ENCODE results near the gene PELI2.

The PELI2 gene

DNA sequence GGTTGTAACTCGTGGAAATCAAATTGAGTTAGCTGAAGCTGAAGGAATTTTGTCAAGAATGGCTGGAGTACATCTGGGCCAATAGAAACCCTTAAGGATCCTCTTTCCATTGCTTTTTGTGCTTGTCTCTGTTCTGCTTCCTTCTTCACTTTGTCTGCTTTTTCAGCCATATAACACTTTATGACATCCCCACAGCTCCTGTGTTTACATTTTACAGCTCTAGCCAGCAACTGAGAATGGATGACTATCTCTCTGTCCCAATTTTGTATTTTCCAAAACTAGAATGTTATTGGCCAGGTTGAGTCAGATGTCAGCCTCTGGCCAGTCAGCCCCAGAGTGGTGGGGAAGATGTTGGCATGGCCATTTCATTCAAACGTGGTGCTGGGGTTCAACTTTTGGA is 57.6 kb downstream of the PELI2 start:
- no peak for DNase-seq

DNA sequence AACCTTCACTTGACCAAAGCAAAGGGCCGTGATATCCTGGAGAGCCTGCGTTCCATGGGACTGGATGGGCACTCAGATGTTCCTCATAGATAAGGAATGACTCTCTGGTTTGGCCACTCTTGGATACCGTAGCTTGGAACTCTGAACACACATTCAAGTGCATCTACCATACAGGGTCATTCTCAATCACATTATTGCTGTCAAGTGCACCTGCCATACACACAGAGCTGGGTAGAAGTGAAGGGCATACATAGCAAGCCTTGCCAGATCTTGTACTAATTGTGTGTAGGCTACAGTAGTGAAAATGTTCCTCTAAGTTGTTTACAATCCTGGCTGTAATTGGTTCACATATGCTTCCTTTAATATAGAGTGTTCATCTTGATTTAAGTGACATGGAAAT is 58.3 kb downstream of the PELI2 start:
- DNase-seq, result no peak

DNA sequence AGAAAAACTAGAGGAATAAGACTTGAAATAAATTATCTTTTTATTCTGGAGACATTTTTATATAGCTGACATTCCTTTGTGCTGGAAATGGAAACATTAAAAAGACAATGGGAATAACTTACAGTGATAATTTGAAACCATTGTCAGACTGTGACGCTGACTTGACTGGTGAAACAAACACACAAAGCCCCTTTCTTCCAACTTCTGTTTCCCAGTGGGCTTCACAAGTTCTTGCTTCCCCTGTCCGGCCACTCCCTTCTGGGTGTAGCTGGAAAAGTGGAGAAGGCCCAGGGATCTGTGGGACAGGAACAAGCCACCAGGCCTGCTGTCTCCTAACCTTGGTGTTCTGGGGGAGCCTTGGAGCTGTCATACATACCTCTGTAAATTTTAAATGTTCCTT is 58.8 kb downstream of the PELI2 start:
- no peak for DNase-seq

DNA sequence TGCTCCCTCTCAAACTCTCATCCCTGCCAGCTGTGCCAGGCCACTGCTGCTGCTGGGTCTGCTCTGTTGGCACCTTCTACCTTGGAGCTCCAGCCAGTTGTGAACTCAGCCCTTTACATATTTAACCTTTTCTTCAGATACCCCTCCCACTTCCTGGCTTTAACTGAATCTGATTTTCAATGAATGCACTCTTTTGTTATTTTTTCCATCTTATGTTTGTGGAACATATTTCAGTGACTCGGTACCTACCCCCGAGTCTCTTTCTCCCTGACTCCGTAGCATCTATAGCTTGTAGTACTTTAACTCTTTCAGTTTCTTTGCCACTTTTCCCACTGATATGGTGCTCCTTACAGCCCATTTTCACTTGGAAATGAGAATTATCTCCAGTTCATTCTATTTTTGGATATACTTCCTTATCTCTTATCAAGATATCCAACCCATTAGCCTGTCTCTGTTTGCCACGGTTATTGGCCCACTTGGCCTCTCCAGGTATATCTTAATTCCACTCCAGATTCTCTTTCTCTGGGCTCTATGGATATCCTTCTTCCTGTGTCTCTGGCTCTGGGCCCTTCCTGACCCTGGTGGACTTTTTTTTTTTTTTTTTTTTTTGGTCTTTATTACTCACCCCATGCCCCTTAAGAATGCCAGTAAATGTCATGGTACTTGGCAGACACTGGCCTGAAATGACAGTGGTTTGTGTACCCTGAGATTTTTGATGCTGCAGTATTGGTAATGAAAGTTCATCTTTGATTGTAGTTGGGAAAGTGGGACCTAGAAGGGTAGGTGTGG is 62.7 kb downstream of the PELI2 start:
- DNase-seq, result no peak

DNA sequence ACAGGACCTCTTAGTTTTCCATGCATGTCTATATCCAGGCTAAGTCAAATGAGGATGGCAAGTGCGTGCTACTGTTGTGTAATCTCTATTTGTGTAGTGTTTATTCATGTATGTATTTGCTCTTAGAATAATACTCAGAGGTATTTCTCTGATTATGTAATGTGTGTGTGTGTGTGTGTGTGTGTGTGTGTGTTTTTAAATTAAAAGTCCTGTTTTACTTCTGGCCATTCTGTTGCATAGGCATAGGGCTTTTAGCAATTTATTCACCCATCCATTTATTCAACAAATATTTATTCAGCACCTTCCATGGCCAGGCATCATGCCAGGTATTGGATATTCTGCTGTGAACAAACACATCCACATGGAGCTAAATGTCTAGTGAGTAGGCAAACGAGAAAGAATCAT is 63.5 kb downstream of the PELI2 start:
- peak; percentile 87 for DNase-seq

DNA sequence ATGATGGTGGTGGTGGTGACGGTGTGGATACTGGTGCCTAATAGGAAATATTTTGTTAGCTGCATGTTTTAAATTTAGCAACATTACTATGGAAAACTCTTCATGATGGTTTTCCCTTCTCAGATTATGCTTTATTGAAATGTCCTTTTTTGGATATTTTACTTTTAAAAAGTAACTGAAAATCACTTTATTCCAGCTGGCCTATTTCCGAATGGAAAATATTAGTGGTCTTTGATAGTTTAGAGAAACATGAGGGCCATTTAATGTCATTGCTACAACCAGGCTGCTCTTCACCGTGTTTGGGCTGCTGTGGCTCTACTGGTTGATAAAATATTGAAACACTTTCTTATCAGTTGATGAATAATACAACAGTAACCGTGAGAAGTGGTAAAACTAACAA is 64.2 kb downstream of the PELI2 start:
- no peak for DNase-seq

DNA sequence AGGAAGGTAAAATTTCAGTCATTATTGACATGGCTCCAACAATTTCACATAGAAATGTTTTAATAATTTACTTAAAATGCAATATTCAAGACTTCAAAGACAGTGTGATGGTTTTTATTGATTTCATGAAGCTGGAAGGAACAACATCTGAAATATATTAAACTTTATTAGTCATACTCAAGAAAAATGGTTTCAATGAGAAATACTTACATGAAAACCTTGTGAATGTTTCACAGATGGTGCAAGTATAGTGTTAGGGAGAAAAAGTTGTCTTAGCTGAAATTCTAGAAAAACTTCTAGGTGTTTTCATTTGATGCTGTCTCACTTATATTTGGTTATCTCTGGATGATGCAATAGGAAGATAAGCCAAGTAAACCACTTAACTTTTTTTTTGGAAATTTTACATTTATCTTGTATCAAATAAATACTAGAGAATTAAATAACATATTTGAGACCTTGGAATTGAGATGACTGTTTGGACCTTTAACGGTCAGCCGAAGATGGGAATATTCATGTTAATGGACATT is 65.5 kb downstream of the PELI2 start:
- DNase-seq, result no peak

DNA sequence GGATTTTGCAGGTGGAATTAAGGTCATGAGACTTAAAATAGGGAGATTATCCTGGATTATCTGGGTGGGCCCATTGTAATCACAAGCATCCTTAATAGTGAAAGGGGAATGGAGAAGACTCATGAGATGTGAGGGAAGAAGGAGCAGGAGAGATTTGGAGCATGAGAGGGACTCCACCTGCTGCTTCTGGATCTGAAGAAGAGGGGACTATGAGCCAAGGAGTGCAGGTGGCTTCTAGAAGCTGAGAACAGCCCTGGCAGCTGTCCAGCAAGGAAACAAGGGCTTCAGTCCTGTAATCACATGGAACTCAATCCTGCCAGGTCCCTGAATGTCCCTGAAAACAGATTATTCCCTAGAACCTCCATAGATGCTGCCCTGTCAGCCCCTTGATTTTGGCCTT is 67.8 kb downstream of the PELI2 start:
- DNase-seq, result no peak

DNA sequence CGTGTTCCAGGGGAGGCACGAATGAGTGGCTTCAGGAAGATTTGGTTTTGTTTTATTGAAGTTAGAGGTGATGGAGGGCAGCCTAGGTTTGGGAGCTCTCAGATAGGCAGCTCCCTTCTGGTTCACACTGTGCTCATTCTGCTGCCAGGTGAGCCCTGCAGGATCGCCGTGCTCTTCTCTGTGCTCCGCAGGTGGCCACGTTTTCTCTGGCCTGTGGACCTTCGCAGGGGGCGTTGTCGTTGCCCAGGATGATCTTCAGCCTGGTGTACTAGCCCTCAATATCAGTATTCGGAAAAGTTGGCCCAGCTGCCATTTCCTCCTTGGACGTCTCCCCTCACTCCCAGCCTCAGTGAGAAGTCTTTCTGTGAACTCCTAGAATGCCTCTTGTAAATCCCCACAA is 69.5 kb downstream of the PELI2 start:
- DNase-seq, result no peak

DNA sequence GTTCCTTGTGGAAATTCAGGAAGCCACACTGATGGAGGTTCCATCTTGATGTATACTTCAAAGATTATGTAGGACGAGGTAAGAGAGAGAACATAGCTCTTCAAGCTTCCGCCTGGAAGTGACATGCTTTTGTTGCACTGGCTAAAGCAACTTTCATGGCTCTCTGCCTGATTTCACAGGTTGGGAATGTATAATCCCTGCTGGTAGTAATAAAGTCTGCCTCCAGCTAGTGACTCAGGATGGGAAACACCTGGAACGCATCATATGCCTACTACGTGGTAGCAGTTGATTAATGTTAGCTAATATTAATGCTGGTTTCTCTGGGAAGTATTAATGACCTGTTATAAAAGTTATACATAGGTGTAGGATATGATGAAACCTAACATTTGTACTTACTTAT is 71.1 kb downstream of the PELI2 start:
- no peak for DNase-seq

DNA sequence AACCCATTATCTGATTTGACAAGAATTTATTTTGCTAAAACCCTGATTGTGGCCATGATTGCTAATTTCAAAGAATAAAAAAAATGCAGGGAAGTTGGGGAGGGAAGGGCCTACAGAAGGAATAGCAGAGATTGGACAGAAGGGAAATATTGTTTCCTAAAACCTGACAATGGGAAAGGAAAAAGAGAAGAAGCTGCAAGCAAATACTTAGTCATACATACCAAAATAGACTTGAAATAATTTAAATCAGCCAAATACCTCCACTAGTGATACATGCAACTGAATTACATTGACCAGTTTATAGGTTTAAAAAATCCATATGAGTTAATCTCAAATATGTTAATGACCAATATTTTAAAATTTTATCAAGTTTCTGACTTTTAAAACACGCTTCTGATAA is 75.1 kb downstream of the PELI2 start:
- DNase-seq, result no peak

DNA sequence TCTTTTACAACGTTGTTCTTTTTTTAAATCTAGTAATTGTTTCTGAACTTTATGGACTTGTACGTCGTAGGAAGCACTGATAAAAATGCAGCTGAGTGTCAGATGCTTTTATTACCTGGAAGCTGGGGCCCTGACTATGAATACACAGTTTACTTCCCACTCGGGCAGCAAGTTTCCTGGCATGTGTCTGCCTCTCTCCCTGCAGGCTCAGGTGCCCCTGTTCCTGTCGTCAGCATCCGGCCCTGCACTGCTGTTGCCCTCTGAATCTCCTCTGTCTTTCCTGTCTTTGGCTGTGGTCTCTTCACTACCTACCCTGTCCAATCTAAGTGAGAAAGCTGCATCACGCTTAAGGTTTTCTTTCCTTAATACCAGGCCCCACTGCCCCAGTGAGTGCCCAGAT is 75.8 kb downstream of the PELI2 start:
- no peak for DNase-seq

DNA sequence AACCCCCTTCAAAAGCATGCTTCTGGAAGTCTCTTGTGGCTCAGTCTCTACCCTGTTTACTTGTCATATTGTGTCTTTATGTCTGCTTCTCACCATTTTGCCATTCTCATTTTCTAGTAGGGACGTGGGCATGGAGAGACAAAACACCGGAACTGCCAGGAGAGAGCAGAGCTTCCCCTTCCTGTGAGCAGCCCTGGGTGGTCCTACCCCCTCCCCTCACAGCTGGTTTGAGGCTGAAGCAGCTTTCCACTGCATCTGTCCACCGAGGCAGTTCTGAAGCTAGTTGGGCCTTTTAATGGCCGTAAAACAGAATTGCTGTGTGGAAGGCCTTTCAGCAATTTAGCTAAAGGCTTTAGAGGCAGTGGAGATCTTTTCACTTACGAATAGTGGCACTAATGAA is 77.0 kb downstream of the PELI2 start:
- DNase-seq, result no peak

DNA sequence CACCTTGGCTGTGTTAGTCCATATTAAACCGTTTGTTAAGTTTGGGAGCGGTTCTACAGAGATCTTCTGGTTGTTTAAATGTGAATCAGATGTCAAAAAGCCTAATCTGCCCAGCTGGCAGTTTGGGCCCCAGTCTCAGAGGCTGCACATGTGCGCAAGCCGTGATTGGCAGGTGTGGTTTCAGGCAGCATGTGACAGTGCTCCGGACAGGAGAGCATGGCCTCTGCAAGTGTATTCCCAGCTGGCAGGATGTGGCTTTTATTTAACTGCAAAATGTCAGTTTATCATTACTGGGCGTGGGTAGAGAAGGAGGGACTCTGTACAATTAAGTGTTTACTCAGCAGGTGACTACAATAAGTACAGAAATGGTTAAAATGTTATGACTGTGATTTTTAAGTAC is 77.5 kb downstream of the PELI2 start:
- DNase-seq, result peak; percentile 72

DNA sequence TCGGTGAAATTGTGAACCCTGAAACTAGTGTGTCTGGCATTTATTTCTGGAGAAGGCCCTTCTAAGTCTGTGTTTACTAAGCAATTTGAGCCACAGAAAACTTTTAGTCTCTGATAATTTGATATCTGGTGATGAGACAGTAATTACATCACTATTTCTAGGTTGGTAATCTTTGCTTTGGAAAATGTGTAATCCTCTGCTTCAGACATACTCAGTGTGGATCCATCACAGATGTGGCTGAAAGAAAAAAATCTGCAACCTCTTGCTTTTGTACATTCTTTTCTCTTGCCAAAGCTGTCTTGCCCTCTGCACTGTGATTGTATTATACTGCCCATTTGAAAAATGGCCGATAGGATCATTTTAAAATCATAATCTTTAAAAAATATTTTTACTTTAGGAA is 78.1 kb downstream of the PELI2 start:
- DNase-seq, result peak; percentile 10

DNA sequence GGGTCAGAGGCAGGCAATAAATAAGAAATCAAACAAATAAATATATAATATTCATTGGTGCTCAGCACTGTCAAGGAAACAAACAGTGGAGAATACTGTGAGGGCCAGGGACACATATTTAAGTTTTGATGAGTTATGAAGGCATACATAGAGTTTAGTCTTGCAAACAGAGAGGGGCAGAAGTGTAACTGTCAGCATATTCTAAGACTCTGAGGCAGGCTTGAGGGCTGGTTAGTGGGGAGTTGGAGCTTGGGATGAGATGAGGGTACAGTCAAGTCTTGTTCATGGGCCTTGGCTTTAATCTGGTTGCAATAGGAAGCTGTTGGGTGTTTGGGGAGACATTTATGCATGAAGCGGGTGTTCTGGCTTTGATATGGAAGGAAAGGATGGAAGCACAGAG is 78.9 kb downstream of the PELI2 start:
- no peak for DNase-seq

DNA sequence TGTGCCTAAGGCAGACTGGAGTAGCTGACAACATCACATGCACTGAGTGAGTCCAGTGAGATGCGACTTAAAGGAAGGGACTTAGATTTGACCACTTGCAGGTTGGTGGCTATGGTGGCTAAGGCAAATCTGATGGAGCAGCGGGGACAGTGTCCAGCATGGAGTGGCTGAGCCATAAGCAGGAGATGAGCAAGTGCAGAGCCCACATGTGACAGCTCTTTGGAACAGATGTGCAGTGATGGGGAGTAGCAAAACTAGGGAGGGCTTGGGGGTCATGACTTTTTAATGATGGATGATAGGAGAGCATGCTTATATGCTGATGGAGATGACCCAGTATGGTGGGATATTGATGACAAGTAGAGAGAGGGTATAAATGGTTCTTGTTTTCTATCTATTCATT is 80.2 kb downstream of the PELI2 start:
- DNase-seq, result no peak

DNA sequence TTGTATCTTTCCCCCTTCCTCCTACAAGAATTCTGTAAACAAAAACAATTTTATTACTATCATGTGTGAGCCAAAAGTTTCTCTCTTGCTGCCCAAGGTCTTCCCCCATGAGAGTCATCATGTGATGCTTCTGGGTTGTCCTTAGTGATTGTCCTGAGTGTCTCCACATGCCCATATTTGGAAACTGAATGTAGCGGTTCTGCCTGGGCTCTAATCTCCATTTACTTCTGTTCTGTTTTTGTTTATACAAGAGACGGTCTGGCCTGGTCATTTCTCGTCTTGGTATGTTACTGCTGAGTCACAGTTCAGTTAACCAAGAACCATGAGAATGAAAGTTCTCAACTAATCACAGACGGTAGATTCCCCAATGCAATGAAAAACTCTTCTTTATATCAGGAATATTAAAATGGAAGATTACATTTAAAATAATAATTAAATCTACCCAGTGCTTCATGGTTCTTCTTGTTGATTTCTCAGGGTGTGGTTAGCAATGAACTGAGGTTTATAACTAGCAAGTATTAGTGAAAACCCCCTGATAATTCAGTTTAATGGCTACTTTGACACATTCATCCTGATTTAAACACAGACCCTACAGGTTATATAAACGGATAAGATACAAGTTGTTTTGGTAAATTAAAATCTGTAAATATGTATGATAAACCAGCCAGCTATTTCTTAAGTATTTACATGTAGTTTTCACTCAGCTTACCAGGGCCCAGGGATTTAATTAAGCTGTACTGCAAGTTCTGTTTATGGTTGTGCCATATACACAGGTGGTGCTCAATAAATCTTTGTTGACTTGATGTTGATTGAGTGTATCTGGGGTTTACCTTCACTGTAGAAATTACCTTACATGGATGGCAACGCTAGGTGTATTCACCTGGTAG is 81.1 kb downstream of the PELI2 start:
- DNase-seq, result no peak

DNA sequence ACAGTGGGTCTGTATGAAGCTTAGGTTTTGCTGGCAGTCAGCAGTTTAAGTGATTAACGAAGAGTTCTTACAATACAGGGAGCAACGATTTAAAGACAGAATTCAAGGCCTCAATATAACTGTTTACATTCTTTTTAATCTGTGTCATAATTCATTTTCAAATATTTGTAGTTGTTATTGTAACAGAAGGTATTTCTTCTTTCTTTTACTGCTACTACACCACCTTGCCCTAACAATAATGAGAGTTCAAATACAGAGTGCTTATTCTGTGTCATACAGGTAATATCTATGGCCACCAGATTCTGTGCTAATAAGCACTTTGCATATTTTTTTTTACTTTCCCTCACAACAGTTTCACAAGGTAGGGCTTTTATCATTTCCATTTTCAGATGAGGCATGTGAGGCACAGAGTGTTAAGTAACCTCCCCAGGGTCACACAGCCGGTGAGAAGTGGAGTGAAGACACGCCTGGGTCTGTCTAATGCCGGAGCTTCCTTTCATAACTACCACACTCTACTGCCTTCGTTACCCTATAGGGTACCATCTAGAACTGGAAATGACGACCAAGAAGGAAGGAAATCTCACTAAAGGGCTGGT is 81.9 kb downstream of the PELI2 start:
- DNase-seq, result no peak

DNA sequence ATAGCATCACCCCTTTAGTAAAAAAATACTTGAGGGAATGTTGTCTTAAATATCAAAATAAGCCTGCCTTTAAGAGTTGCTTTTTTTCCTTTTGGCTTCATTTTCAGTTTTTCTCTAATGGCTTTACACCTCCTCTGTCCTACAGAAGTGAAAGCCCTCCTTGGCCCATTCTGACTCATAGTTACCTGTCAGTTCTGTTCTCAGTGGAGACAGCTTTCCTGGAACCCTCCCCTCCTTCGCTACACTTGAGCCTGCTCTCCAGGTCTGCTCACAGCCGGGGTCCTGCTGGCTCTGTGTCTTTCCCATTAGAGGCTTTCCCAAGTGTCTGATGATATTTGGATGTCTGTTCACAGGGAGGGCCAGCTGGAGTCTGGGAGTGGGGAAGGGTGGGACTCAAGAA is 84.0 kb downstream of the PELI2 start:
- no peak for DNase-seq

DNA sequence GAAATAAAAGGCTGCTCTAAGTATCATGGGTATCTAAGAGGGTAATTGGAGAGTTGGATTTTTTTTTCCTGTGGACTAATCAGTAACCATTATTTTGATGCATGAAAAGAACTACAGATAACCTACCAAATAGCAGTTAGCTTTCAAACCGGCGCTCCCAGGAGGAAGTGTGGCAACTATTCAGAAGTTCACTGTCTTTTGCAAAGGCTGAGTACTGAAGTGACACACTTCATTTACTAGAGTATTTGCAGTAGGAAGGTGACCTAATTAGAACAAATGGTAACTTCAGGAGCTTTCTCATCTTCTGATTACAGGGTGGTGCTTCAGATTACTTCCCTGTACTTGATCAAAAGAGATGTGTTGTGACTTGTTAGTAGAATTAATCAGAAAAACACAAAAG is 87.7 kb downstream of the PELI2 start:
- DNase-seq, result peak; percentile 36

DNA sequence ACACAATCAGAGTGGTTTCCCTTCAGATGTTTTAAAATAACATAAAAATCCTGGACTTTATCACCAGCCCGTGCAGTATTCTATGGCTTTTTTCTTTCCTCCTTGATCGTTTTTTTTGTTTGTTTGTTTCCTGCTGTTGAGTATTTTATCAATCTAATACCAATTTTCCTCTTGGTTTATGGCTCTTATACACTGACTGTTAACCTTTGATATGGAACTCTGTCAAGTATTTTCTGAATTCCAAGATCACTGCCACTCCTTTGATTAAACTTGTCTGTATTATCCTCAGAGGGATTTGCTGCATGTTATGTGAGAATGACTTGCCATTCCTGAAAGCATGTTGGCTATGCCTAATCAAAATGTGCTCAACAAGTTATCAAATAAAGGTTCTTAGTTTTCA is 88.4 kb downstream of the PELI2 start:
- no peak for DNase-seq

DNA sequence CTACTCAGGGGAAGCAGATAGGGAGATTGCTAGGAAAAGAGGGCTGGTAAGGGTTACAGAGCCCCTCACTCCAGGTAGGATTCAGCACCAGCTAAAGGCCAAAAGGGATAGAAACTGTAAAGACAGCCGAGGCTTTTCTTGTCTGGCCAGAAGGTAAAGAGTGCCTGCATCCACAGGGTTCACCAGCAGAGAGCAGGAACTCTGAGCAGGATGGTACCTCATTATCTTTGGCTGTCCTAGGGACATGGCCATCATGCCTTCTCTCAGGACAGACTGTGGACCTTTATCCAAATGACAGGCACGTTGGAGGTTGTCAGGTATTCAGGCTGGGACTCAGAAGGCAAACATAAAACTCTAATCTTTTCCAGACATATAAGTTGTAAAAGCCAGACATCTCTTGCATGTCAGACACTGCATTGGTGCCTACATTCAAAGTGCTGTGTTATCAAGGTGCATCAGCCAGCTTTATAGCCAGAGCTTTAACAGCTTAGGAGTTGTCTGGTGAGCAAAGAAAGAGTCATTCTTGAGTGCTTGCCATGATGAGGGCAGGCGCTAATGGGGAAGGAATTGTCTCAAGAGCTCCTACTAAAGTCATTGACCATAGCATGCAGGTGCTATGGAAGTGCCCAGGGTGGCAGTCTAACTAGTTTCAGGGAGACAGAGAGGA is 89.5 kb downstream of the PELI2 start:
- no peak for DNase-seq
